HK-2 (cell line): Measurements from ENCODE around the gene CFDP1.

Experiments
- DNase-seq: peaks from one replicate; pipeline ENCODE4 v3.0.0-alpha.2; 2018; ENCODE audit not compliant: unreplicated experiment

Gene CFDP1

DNA sequence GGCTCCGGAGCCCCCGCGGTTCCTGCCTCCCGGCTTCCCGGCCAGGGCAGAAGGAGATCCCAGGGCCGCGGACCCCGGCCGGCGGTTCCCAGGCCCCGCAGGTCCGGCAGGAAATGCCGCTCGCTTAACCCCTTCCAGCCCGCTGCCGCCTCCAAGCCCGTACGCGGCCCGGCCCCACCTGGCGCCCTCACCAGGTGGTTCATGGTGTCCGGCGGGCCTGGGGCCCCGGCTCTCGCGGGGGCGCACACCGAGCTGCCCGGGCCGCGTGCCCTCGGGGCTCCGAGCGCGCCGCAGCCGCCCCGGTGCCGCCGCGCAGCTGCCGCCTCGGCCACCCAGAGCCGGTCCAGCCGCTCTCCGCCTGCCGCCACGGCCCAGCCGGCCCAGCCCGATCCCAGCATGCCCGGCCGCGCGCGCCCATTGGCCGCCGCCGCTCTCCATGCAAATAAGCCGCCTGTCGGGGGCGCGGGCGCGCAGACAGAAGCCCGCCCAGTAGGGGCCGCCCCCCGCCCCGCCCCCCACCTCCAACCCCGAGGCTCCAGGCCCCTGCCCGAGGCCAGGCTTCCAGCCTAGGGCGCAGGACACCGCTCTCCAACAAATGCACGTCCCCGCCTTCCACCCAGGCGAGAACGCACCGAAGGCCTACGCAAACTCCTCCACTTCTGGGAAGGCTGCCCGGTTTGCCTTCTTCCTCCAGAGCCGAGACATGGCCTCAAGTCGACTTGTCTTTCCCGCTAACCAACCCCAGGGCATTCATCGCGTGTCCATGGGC, 181.8 kb downstream of the CFDP1 start, which contains the start of gene BCAR1:
TSS of gene BCAR1 (minus strand) at position 345 of the 769 bp plus-strand sequence. CDS start at position 203, 142 bp downstream.
- DNase-seq = peak; percentile 94

DNA sequence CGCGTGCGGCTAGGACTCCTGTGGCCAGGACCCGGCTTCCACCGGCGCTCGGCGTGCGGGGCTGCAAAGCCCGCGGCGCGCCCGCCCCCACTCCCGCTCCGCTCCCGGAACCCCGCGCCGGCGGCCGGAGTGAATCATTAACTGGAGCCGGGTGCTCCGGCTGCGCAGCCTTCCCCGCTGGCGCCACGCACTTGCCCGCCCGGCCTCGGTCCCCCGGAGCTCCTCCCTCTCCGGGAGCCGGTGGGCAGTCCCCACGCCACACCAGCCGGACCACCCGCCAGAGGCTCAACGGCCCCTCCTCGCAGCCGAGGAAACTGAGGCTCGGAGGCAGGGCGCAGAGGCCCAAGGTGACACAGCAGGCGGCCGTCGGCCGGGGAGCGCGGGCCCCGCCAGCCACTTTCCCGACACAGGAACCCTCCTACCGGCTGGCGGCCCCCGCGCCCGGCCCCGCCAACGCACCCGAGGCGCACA, 182.5 kb downstream of the CFDP1 start:
- peak; percentile 71 for DNase-seq

DNA sequence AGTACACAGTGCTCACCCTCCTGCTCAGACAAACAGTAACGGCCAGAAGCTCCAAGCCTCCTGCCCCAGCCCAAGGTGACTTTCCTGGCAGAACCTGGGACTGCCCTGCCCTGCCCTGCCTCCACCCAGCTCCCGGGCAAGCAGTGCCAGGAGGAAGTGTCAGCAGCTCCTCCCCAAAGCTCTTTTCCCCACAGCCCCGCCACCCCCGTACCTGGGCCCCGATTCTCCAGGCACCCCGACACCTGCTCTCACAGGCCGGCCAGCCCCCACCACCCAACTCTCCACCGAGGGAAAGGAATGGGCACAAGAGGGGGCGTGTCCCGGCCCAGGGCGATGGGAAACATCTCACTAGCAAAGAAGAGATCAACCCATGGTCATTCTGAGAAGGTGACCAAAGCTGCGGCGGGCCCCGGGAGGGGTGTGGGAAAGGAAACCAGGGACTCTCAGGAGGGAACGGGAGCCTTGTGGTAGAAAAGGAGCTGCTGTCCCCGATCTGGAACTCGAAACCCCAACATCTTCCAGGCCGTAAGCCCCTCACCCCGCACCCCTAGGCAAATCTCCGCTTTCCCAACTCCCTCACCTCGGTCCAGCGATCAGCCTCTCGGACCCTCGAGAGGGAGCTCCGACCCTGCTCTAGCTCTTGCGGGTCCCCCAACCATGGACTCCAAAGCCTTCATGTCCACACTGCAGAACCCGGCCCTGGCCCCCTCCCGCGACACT, 183.1 kb downstream of the CFDP1 start:
- no peak for DNase-seq

DNA sequence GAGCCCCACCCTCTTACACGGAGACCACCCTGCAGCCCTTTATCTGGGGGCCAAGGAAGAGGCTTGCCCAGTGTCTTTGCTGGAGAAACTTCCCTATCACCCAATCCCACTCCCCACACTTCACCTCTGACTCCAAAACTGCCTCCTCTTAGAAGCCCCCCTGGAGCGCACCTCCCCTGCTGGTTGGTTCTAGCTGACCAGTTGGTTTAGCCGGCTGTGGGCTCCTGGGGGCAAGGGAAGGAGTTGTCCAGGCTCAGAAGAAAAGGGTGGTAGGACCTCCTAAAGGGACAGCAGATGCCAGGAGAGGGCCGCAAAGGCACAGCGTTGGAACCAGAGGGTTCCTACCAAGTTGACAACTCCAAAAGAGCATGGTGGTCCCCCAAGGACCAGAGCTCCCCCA, 183.9 kb downstream of the CFDP1 start:
- no peak for DNase-seq

DNA sequence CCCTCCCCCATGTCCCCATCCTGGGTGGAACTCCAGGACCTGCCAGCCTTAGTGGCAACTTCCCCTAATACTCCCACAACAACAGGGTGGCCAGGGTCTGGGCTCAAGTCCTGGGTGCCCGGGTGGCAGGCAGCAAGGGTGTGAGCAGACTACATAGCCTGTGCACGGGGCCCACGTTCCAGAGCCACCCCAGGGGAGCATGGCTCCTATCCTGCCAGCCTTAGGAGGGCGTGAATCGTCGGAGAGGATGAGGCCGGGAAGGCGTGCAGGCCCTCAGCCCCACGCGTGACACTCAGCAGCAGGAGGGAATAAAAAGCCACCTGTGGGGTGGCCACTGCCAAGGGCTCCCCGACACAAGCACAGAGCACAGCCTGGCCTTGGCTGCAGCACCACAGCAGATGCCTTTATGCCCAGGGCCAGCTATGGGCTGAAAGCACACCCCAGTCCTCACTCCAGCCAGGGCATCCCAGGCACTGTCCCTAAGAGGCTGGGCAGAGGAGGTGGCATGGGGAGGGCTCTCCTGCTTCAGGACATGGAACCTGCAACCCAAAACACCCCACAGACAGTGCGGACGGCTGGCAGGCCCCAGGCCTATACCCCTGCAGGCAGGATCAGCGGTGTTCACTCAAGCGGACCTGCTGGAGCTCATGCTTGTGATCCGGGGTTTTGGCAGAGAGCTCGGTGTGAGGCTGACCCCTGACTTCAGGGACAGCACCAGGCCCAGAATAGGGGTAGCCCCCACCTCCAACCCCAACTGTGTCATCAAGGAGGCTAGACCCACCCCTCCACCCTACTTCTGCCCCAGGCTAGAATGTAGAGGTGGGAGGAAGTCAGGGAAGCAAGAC, 184.5 kb downstream of the CFDP1 start:
- DNase-seq = no peak

DNA sequence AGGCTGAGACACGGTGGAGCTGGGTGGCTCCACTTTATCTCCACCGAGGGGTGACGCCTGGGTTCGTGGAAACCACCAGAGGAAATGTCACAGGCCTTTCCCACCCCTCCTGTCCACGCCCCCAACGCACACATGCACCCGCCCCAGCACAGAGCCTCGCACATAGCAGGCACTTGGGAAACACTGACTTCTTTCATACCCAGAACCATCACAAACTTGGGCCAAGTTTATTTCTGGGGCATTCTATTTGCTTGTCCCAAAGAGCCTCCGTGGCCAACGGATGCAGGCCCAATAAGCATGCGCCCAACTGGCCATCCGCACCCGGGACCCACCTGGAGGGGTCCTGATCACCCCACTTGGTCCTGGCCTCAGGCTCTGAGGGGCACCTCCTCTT, 185.2 kb downstream of the CFDP1 start:
- no peak for DNase-seq

DNA sequence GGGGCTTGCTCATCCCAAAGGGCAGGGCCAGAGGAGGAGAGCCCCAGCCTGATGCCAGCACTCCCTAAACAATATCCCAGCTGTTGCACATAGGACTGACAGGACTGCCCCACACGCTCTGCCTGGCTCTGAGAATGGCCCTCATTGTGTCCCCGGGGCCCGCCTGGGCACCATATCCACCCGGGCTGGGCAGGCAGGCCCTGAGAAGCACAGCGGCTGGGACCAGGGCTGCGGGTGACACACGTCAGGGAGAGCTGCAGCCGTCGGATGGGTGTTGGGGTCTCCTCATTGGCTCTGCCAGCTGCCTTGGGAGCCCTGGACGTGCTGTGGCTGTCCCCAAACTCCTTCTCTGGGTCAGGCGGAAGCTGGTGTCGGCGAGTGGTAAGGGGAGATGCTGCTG, 186.1 kb downstream of the CFDP1 start:
- DNase-seq = no peak

DNA sequence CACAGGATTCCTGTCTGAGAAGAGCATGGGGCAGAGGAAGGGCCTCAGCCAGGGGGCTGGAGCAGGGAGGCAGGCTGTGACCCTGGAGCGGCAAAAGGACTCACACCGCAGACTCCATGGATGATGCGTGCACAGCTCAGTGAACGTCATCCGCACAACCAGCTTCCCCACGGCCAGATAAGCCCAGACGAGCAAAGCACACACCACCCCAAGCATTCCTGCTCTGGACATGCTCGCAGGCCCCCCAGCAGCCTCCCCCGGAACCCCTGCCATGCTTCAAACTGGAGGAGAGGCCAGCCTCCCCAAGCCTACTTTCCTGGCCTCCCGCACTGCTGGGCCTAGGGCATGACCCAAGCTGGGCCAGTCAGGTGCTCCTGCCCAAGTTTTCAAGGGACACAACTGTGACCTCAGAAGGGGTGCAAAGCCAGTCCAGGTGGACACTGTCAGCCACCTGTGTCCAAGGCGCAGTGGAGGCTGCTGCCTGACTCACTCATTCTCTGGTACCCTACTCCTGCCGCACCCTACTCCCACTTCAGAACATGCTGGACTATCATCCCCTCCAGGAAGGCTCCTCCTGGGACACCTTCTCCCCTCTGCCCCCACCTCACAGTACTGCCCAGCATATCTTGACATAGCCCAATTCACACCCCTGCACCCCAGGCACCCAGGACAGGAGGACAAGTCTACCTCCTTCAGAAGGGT, 186.6 kb downstream of the CFDP1 start:
- DNase-seq = no peak

DNA sequence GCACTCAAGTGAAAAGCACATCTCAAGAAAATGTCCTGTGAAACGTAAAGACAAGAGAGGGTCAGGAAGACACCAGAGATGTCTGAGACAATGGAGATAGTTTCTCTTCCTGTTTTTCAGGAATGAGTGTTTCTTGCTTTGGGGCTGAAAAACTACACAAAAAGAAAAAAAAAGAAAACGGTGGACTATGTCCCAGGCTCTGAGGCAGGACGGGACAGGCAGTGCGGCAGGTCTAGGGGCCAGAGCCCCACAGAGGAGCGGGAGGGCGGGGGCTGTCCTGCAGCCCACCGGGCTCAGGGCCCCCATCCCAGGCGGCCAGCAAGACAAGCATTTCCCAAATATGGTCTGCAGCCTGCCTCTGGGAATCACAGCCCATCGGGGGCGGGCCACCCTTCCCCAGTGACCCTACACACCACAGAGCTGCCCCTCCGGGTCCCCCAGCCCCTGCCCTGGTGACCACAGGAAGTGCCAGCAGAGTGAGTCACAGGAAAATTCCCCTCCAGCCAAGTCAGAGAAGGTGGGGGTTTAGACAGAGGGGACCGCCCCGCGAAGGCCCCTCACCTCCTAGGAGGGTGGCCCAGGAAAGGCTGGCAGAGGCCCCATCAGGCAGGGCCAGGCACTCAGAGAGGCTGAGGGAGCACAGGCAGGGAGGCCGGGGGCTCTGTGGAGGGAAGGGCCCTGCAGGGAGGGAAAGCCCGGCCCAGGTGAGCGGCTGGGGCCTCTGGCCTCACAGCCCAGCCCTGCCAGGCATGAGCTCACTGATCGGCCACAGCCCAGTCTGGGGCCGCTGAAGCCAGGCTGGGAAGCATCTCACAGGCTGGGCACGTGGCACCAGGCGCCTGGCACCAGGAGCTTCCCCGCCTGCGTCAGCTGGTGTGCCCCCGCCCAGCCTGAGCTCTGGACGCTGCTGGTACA, 188.2 kb downstream of the CFDP1 start:
- peak; percentile 98 for DNase-seq

DNA sequence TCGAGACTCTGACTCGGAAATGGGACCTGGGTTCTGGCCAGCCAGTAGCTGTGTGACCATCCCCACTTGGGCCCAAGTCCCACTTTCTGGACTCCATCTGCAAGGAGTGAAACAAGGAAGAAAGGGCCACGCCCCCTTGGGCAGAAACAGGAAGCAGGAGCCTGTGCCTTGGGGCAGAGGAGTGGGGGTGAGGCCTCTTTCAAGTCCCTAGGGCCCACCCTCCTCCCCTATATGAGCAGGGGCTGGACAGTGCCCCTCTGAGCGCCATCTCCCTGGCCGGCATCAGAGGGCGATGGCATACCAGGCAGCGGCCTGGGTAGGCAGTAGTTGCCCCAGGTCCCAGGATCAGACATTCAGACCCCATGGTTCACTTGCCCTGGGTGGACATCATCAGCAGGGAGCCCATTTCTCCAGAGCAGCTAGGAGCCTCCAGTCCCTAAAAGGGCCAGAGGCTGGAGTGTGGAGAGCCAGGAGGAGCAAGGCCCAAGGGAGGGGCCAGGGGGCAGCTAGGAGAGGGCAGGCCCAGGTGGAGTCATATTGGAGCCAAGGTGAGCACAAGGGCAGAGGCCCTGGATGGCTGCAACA, 189.0 kb downstream of the CFDP1 start:
- no peak for DNase-seq
